ENCODE measurements around the gene PHTF2. TPM values are rescaled to one million over a fixed set of nuclear protein-coding genes. Genes with fewer than 3 reads are reported as not detected.
A peak's percentile ranks its signal among the peaks of the same experiment; 100 is the strongest.

Gene PHTF2
- total and polyA plus RNA-seq, 3 donors from 2014 or later: 13.9 to 35.3 (median 26.6) TPM

DNA sequence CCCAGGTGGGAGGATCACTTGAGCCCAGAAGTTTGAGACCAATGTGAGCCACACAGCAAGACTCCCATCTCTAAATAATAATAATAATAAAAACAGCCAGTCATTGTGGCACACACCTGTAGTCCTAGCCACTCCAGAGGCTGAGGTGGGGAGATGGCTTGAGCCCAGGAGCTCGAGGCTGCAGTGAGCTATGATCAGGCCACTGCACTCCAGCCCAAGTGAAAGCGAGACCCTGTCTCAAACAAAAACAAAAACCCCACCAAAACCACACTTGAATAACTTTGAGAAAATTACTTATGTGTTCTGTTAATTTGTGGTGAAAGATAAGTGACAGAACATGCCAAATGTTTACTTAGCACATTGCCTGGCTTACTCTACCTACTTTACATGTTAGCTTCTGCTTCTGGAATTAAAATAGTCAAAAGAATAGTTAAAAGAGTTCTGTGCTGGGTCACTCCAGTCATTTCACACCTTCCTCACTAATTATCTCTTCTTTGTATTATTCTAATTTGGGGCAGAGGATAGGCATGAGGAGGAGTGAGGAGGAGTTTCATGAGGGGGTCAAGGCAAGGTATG lies 10.2 kb upstream of the PHTF2 start:
- Histone ChIP-seq H3K36me3 (ENCODE audit: low read depth, missing control alignments) (no peaks in the 10 kb centered on the region), H3K27ac (no peak overlapping the region), H3K27me3 (no peaks in the 10 kb centered on the region), H3K4me3 (no peak overlapping the region), H3K9me3 (no peaks in the 10 kb centered on the region), H3K4me1 (peaks cover 15% of the 10 kb centered on the region)
- TF ChIP-seq POLR2A (IDR thresholded peaks at IDR 0.05): no peak
- TF ChIP-seq, protein P1, sequence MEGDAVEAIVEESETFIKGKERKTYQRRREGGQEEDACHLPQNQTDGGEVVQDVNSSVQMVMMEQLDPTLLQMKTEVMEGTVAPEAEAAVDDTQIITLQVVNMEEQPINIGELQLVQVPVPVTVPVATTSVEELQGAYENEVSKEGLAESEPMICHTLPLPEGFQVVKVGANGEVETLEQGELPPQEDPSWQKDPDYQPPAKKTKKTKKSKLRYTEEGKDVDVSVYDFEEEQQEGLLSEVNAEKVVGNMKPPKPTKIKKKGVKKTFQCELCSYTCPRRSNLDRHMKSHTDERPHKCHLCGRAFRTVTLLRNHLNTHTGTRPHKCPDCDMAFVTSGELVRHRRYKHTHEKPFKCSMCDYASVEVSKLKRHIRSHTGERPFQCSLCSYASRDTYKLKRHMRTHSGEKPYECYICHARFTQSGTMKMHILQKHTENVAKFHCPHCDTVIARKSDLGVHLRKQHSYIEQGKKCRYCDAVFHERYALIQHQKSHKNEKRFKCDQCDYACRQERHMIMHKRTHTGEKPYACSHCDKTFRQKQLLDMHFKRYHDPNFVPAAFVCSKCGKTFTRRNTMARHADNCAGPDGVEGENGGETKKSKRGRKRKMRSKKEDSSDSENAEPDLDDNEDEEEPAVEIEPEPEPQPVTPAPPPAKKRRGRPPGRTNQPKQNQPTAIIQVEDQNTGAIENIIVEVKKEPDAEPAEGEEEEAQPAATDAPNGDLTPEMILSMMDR (IDR thresholded peaks at IDR 0.05): no peak
- 81 to 89% methylated on average over 2 of the region's 2 CpGs for WGBS, 2 donors
- no peak for DNase-seq
- intact Hi-C loops (cut with DNase I; ENCODE audit: low total_unique reads): no loop called here

DNA sequence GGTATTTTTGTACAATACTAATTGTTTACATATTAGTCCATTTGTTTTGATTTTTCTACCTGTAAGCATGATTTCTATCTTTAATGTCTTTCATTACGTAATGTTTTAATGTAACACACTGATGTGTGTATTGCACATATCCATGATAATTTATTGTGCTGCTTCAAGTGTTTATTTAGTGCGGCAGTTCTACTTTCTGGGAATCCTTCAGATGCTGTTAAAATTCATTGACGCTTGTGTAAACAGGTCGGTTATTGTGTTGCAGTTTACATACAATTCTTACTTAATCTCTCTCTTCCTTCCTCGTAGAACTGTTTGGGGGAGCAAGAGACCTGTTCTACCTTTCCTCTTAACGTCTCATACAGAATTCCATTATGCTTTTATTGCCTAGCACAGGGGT lies 7.2 kb upstream of the PHTF2 start:
- no peak for DNase-seq
- Histone ChIP-seq H3K4me3 (no peak overlapping the region), H3K36me3 (ENCODE audit: low read depth, missing control alignments) (no peaks in the 10 kb centered on the region), H3K9me3 (no peaks in the 10 kb centered on the region), H3K27ac (peak overlapping the region; percentile 35 to 77), H3K4me1 (peaks cover 15% of the 10 kb centered on the region), H3K27me3 (no peaks in the 10 kb centered on the region)
- WGBS, 2 donors: 69 to 75% methylated on average over 6 of the region's 6 CpGs
- TF ChIP-seq, protein P1 (IDR thresholded peaks at IDR 0.05): no peak
- no peak for TF ChIP-seq POLR2A (IDR thresholded peaks at IDR 0.05)
- intact Hi-C loops (cut with DNase I; ENCODE audit: low total_unique reads): no loop called here

DNA sequence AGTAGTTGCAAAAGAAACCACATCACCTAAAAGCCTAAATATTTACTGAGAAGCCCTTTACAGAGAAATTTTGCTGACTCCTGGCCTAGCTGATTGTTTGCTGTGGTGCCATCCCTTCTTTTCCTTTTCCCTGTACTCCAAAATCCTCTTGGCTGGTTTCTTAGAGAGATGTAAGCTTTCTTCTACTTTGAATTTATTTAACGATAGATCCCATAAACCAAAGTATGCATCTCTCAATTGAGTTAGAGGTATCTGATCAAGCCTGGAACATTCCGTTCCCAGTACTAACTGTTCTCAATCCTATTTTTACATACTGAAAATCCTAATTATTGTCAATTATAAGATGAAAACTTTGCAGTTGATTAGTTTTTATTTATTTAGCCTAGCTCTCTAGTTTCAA lies 6.6 kb upstream of the PHTF2 start:
- Histone ChIP-seq H3K27me3 (no peaks in the 10 kb centered on the region), H3K36me3 (ENCODE audit: low read depth, missing control alignments) (no peaks in the 10 kb centered on the region), H3K9me3 (no peaks in the 10 kb centered on the region), H3K4me1 (peaks cover 21% of the 10 kb centered on the region), H3K27ac (peak overlapping the region; percentile 35 to 77), H3K4me3 (no peak overlapping the region)
- WGBS, 2 donors: 40 to 53% methylated on average over 2 of the region's 2 CpGs
- no peak for TF ChIP-seq POLR2A (IDR thresholded peaks at IDR 0.05)
- TF ChIP-seq, protein P1 (IDR thresholded peaks at IDR 0.05): no peak
- intact Hi-C loops (cut with DNase I; ENCODE audit: low total_unique reads): no loop called here
- no peak for DNase-seq

DNA sequence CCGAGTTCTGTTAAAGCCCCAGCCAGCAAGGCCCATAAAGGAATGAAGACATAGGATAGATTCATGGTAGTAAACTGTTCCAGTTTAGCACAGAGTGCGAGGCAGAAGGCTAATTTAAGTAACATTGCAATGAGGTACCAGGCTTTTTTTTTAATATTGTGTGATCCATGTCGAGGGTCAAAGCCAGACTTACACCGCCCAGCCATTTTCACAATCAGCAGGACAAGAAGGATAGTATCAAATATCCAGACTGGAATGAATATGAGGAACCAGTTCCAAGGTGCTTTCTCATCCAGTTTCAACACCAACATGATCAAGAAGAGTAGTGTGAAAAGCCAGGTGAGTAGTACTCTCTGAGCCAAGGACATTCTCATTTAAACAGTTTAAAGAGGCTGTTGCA lies 4.6 kb upstream of the PHTF2 start:
- WGBS, 2 donors: 94 to 95% methylated on average over 4 of the region's 4 CpGs
- intact Hi-C loops (cut with DNase I; ENCODE audit: low total_unique reads): no loop called here

More for the DNA sequence above, 4.6 kb upstream of the PHTF2 start:
- Histone ChIP-seq H3K27ac (peak overlapping the region in 1 of 2 donors; percentile 77), H3K4me3 (no peak overlapping the region), H3K4me1 (peaks cover 22% of the 10 kb centered on the region), H3K27me3 (no peaks in the 10 kb centered on the region), H3K36me3 (ENCODE audit: low read depth, missing control alignments) (no peaks in the 10 kb centered on the region), H3K9me3 (no peaks in the 10 kb centered on the region)
- no peak for TF ChIP-seq POLR2A (IDR thresholded peaks at IDR 0.05)
- TF ChIP-seq, protein P1 (IDR thresholded peaks at IDR 0.05): no peak
- no peak for DNase-seq

Data from testis (tissue), 3 donors.